OCI-LY7 (cell line): ENCODE results near the gene PPEF2. TPM values are rescaled to one million over a fixed set of nuclear protein-coding genes. Genes with fewer than 3 reads are reported as not detected.

Experiments used
- BruUV-seq: library from RNA; stranded (reverse); fragments of 400-500 nt; replicated peaks from 2 replicates; lab custom pipeline; 2021; lab: Mats Ljungman, UMichigan
- CTCF ChIA-PET: fragments of 300-600 bp; sonication (Branson Sonifier 250); formaldehyde crosslinking; loops from one replicate; lab custom pipeline; 2022; ENCODE audit warnings: antibody characterized with exemption; ENCODE audit not compliant: unreplicated experiment; lab: Charles Lee
- POLR2A ChIA-PET: fragments of 300-600 bp; sonication (Branson Sonifier 250); formaldehyde crosslinking; loops from one replicate; lab custom pipeline; 2022; ENCODE audit warnings: antibody characterized with exemption; lab: Charles Lee
- DNase-seq: peaks from one replicate; pipeline ENCODE4 v3.0.0-alpha.2; 2015; ENCODE audit warnings: low spot score
- H2AFZ ChIP-seq: fragments of 200-600 bp; sonication (generic), shearing (Covaris generic); 2 replicates; pipeline ENCODE4 v1.6.1; 2014; ENCODE audit warnings: mild to moderate bottlenecking, antibody characterized with exemption, low read length, moderate library complexity
- H3K27ac ChIP-seq: fragments of 200-600 bp; sonication (generic); 2 replicates; pipeline ENCODE4 v1.5.1; 2014; ENCODE audit warnings: mixed run types, low read depth, mild to moderate bottlenecking, moderate library complexity, low read length, inconsistent platforms; ENCODE audit not compliant: poor library complexity, severe bottlenecking
- H3K36me3 ChIP-seq: fragments of 200-600 bp; sonication (generic); 2 replicates; pipeline ENCODE4 v1.6.1; 2014; ENCODE audit warnings: mild to moderate bottlenecking, antibody characterized with exemption, low read length, moderate library complexity, mixed read lengths; ENCODE audit not compliant: insufficient read depth
- H3K4me1 ChIP-seq: fragments of 200-600 bp; sonication (generic); 2 replicates; pipeline ENCODE4 v1.5.1; 2014; ENCODE audit warnings: mild to moderate bottlenecking, low read length; ENCODE audit not compliant: insufficient read depth, poor library complexity, severe bottlenecking
- H3K4me2 ChIP-seq: fragments of 200-600 bp; sonication (generic); 2 replicates; pipeline ENCODE4 v1.6.1; 2014; ENCODE audit warnings: mild to moderate bottlenecking, low read length
- H3K4me3 ChIP-seq: fragments of 200-600 bp; sonication (generic); 2 replicates; pipeline ENCODE4 v1.5.1; 2014; ENCODE audit warnings: mild to moderate bottlenecking, low read depth, low read length; ENCODE audit not compliant: poor library complexity, severe bottlenecking
- H3K79me2 ChIP-seq: fragments of 200-600 bp; sonication (generic); 2 replicates; pipeline ENCODE4 v1.6.1; 2016; ENCODE audit warnings: low read depth, mild to moderate bottlenecking, low read length, moderate library complexity, mixed read lengths; ENCODE audit not compliant: insufficient read depth
- H3K9me2 ChIP-seq: fragments of 200-600 bp; sonication (generic); 2 replicates; pipeline ENCODE4 v1.6.1; 2016; ENCODE audit warnings: mild to moderate bottlenecking, low read length, mixed read lengths; ENCODE audit not compliant: insufficient read depth
- H3K9me3 ChIP-seq: fragments of 200-600 bp; sonication (generic); 2 replicates; pipeline ENCODE4 v1.6.1; 2014; ENCODE audit warnings: mild to moderate bottlenecking, mixed run types, low read length, mixed read lengths
- H4K20me1 ChIP-seq: fragments of 200-600 bp; sonication (generic); 2 replicates; pipeline ENCODE4 v1.6.1; 2014; ENCODE audit warnings: mild to moderate bottlenecking, antibody characterized with exemption, low read length, moderate library complexity, mixed read lengths; ENCODE audit not compliant: insufficient read depth
- EZH2phosphoT487 ChIP-seq: fragments of 200-600 bp; sonication (generic); IDR thresholded peaks from 2 replicates; pipeline ENCODE4 v1.6.1; 2018; ENCODE audit warnings: low read depth, borderline replicate concordance, mild to moderate bottlenecking, mixed run types, antibody characterized with exemption, low read length, moderate library complexity, mixed read lengths
- intact Hi-C: fragments of 100-400 bp; cut with micrococcal nuclease; formaldehyde crosslinking; loops from one replicate; pipeline ENCODE4 v1.10.0; 2022; ENCODE audit not compliant: unreplicated experiment
- total RNA-seq, 2 experiments: library from RNA; depleted of rRNA in 1 of 2; stranded (reverse); fragments of >200 nt in 1 of 2; shearing (Covaris generic) in 1 of 2; gene quantifications; 2 replicates each; pipeline ENCODE4 v1.2.3, GENCODE V29; 2014 to 2022
- TF ChIP-seq, protein P1 (sequence below): fragments of 200-600 bp; sonication (generic); conservative IDR thresholded peaks from 2 replicates; pipeline ENCODE4 v1.5.1; 2014; ENCODE audit warnings: mild to moderate bottlenecking, antibody characterized with exemption, low read length, moderate library complexity, mixed read lengths

Gene PPEF2
- total RNA-seq, 2 experiments from 2014 or later = 0.42 TPM; not detected in 1

DNA sequence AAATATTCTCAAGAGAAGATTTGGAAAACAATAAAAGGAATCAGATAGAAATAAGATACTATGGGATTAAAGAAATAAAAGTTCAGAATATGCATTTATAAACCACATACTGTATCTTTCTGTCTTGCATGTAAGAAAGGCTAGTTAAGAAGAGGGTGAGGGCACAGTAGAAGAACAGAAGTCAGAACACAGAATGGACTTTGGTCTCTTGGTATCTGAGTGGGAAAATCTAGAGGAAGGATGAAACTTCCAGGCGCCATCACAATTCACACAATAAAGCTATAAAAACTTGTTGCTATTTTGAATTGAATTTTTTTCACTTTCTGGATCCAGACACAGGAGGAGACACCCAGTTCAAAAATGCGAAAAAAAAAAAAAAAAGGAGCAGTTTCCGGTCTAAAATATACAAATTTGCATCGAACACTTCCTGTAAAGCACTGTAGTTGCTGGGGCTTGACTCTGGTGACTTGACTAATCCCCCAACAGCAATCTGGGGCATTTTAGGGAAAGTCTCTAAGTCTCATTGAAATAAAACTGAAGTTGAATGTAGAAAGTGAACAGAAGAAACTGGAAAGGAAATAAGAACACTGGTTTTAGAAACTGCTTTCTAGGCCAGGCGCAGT, 46.7 kb upstream of the PPEF2 start:
- Histone ChIP-seq H3K9me2 (no peaks in the 10 kb centered on the region), H3K36me3 (peaks cover 77% of the 10 kb centered on the region), H3K4me2 (peak overlapping the region; percentile 16; the same call in 1 of the 2 replicates), H3K4me3 (no peak overlapping the region), H3K4me1 (peaks cover 10% of the 10 kb centered on the region), H3K27ac (no peak overlapping the region), H3K9me3 (no peaks in the 10 kb centered on the region), H3K79me2 (no peaks in the 10 kb centered on the region), H2AFZ (no peak overlapping the region), H4K20me1 (no peaks in the 10 kb centered on the region)
- TF ChIP-seq, protein P1, sequence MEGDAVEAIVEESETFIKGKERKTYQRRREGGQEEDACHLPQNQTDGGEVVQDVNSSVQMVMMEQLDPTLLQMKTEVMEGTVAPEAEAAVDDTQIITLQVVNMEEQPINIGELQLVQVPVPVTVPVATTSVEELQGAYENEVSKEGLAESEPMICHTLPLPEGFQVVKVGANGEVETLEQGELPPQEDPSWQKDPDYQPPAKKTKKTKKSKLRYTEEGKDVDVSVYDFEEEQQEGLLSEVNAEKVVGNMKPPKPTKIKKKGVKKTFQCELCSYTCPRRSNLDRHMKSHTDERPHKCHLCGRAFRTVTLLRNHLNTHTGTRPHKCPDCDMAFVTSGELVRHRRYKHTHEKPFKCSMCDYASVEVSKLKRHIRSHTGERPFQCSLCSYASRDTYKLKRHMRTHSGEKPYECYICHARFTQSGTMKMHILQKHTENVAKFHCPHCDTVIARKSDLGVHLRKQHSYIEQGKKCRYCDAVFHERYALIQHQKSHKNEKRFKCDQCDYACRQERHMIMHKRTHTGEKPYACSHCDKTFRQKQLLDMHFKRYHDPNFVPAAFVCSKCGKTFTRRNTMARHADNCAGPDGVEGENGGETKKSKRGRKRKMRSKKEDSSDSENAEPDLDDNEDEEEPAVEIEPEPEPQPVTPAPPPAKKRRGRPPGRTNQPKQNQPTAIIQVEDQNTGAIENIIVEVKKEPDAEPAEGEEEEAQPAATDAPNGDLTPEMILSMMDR = no peak
- no peak for TF ChIP-seq EZH2phosphoT487
- peak; percentile 57 for DNase-seq
- ChIA-PET POLR2A (interaction anchor here (0.6 to 1.0 kb wide), 4 partner anchors 10 to 275 kb away, joined by 3 to 7 read pairs (median 4); partner anchors contain the start of gene G3BP2), CTCF (no interaction called here)
- BruUV-seq = no TSS peak
- intact Hi-C loops = no loop called here

DNA sequence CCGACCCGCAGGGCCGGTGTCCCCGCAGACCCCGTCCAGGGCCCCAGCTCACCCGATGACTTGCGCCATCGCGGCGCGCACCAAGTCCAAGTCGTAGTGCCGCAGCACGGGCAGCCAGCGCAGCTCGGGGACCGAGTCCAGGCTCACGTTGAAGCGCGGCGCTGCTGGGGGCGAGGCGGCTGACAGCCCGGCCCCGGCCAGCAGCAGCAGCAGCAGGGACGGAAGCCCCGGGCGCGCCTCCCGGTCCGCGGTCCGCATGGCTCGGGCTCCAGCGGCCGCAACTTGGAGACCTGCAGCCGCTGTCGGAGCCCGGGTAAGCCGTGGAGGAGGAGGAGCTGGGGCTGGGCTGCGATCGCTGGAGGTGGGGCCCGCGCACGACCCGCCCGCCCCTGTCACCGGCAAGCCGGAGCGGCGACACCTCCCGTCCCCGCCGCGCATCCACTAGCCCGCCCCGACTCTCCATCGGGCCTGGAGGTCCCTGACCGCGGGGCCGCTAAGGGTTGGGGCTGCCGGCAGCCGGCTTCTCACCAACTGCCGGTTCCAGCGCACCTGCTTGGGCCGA, 38.5 kb upstream of the PPEF2 start, which contains the start of gene NAAA:
NAAA (minus strand) TSS at position 322 of the 562 bp plus-strand sequence; CDS start at position 258, 64 bp downstream.
- BruUV-seq = no TSS peak
- Histone ChIP-seq H3K4me1 (peaks cover 16% of the 10 kb centered on the region), H3K9me3 (no peaks in the 10 kb centered on the region), H3K9me2 (no peaks in the 10 kb centered on the region), H4K20me1 (no peaks in the 10 kb centered on the region), H3K27ac (peak within 1 kb of the TSS; percentile 41), H3K79me2 (no peaks in the 10 kb centered on the region), H3K4me3 (peak within 1 kb of the TSS; percentile 76), H3K36me3 (peaks cover 6% of the 10 kb centered on the region; the same call in 1 of the 2 replicates), H2AFZ (peak within 1 kb of the TSS; percentile 98), H3K4me2 (peak within 1 kb of the TSS; percentile 98)
- ChIA-PET CTCF (interaction anchor here (0.6 kb wide), 1 partner anchor 25 kb away, joined by 3 read pairs; no protein-coding TSS in a partner anchor), POLR2A (interaction anchor here (0.6 to 1.1 kb wide), 3 partner anchors 45 to 987 kb away, joined by 3 to 4 read pairs (median 3); partner anchors contain the start of gene SDAD1)
- DNase-seq = peak; percentile 81
- TF ChIP-seq, protein P1 = peak; percentile 52
- TF ChIP-seq EZH2phosphoT487 = no peak
- intact Hi-C loops = loop anchor here (2.0 kb wide), 2 partner anchors 24 to 50 kb away; partner anchors contain the start of gene SDAD1
